ENCODE results near the gene AMBP. TPM values are rescaled to one million over a fixed set of nuclear protein-coding genes. Genes with fewer than 3 reads are reported as not detected.
A peak's percentile ranks its signal among the peaks of the same experiment; 100 is the strongest.

The AMBP gene
- total and polyA plus RNA-seq, 2 of the 13 experiments (the other 11 are each of a cell fraction or from before 2014, with no cell fraction given) = 1,510 to 2,580 TPM

DNA sequence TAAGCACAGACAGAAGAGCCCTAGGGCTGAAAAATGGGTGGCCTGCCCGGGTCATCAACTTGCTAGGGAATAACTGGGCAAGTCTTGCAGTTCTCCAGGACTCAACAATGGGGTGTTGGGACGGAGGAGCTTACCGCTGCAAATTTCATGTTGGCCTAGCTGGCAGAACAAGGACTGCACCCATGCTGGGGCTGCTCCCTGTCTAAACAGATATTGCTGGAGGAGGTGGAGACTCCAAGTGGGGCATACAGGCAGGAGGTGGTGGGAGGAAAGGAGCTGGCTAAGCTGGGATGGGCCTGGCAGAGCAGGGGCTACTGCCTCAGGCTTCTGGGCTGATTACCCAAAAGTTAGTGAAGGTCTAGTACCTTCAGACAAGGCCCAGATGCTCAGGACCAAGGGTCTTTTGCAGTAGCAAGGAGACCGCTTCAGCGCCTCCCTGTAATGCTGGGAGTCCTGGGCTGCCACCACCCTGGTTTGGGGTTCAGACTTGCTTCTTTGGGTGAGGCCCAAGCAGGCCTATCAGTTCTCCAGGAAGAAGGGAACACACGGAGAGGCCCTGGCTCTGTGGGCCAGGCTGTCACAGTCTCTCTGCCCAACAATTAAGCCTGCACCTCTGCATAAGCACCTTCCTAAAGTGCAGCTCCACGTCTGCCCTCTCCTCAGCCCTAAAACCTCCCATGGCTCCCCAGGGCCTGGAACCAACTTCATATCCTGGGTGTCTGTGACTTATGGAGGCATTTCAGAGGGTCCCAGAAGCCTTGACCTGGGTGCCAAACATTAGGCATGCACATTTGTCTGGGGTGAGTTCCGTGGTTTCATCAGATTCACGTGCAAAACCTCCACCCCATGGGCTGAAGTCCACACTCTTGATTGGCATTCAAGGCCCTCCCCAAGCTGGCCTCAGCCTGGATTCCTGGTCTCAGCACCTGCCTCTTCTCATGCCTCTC, 45.2 kb upstream of the AMBP start (continued):
- TF ChIP-seq, protein P1, sequence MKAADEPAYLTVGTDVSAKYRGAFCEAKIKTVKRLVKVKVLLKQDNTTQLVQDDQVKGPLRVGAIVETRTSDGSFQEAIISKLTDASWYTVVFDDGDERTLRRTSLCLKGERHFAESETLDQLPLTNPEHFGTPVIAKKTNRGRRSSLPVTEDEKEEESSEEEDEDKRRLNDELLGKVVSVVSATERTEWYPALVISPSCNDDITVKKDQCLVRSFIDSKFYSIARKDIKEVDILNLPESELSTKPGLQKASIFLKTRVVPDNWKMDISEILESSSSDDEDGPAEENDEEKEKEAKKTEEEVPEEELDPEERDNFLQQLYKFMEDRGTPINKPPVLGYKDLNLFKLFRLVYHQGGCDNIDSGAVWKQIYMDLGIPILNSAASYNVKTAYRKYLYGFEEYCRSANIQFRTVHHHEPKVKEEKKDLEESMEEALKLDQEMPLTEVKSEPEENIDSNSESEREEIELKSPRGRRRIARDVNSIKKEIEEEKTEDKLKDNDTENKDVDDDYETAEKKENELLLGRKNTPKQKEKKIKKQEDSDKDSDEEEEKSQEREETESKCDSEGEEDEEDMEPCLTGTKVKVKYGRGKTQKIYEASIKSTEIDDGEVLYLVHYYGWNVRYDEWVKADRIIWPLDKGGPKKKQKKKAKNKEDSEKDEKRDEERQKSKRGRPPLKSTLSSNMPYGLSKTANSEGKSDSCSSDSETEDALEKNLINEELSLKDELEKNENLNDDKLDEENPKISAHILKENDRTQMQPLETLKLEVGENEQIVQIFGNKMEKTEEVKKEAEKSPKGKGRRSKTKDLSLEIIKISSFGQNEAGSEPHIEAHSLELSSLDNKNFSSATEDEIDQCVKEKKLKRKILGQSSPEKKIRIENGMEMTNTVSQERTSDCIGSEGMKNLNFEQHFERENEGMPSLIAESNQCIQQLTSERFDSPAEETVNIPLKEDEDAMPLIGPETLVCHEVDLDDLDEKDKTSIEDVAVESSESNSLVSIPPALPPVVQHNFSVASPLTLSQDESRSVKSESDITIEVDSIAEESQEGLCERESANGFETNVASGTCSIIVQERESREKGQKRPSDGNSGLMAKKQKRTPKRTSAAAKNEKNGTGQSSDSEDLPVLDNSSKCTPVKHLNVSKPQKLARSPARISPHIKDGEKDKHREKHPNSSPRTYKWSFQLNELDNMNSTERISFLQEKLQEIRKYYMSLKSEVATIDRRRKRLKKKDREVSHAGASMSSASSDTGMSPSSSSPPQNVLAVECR (CRISPR knock-in tag; IDR thresholded peaks at IDR 0.05; ENCODE audit: borderline replicate concordance) = peak; percentile 48; the same call in 1 of the 2 replicates
- peak; percentile 28; the same call in 1 of the 2 replicates for TF ChIP-seq CBX5 (CRISPR knock-in tag; IDR thresholded peaks at IDR 0.05; ENCODE audit: borderline replicate concordance)
- TF ChIP-seq, protein P2, sequence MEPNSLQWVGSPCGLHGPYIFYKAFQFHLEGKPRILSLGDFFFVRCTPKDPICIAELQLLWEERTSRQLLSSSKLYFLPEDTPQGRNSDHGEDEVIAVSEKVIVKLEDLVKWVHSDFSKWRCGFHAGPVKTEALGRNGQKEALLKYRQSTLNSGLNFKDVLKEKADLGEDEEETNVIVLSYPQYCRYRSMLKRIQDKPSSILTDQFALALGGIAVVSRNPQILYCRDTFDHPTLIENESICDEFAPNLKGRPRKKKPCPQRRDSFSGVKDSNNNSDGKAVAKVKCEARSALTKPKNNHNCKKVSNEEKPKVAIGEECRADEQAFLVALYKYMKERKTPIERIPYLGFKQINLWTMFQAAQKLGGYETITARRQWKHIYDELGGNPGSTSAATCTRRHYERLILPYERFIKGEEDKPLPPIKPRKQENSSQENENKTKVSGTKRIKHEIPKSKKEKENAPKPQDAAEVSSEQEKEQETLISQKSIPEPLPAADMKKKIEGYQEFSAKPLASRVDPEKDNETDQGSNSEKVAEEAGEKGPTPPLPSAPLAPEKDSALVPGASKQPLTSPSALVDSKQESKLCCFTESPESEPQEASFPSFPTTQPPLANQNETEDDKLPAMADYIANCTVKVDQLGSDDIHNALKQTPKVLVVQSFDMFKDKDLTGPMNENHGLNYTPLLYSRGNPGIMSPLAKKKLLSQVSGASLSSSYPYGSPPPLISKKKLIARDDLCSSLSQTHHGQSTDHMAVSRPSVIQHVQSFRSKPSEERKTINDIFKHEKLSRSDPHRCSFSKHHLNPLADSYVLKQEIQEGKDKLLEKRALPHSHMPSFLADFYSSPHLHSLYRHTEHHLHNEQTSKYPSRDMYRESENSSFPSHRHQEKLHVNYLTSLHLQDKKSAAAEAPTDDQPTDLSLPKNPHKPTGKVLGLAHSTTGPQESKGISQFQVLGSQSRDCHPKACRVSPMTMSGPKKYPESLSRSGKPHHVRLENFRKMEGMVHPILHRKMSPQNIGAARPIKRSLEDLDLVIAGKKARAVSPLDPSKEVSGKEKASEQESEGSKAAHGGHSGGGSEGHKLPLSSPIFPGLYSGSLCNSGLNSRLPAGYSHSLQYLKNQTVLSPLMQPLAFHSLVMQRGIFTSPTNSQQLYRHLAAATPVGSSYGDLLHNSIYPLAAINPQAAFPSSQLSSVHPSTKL (CRISPR knock-in tag; IDR thresholded peaks at IDR 0.05) = peak; percentile 52
- TF ChIP-seq PPARG (CRISPR knock-in tag; conservative IDR thresholded peaks at IDR 0.05) = peak; percentile 37; the same call in 1 of the 2 replicates
- TF ChIP-seq, protein P3, sequence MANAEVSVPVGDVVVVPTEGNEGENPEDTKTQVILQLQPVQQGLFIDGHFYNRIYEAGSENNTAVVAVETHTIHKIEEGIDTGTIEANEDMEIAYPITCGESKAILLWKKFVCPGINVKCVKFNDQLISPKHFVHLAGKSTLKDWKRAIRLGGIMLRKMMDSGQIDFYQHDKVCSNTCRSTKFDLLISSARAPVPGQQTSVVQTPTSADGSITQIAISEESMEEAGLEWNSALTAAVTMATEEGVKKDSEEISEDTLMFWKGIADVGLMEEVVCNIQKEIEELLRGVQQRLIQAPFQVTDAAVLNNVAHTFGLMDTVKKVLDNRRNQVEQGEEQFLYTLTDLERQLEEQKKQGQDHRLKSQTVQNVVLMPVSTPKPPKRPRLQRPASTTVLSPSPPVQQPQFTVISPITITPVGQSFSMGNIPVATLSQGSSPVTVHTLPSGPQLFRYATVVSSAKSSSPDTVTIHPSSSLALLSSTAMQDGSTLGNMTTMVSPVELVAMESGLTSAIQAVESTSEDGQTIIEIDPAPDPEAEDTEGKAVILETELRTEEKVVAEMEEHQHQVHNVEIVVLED (CRISPR knock-in tag; IDR thresholded peaks at IDR 0.05; ENCODE audit: borderline replicate concordance) = no peak
- TF ChIP-seq ZNF160 (CRISPR knock-in tag; IDR thresholded peaks at IDR 0.05) = no peak
- TF ChIP-seq, protein P4, sequence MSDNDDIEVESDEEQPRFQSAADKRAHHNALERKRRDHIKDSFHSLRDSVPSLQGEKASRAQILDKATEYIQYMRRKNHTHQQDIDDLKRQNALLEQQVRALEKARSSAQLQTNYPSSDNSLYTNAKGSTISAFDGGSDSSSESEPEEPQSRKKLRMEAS (IDR thresholded peaks at IDR 0.05) = no peak
- TF ChIP-seq ZSCAN22 (CRISPR knock-in tag; IDR thresholded peaks at IDR 0.05) = no peak
- 0 out of 2 replicates have a peak, but pooled peaks have one; percentile 41 for TF ChIP-seq MED13 (CRISPR knock-in tag; IDR thresholded peaks at IDR 0.05)
- TF ChIP-seq, protein P5, sequence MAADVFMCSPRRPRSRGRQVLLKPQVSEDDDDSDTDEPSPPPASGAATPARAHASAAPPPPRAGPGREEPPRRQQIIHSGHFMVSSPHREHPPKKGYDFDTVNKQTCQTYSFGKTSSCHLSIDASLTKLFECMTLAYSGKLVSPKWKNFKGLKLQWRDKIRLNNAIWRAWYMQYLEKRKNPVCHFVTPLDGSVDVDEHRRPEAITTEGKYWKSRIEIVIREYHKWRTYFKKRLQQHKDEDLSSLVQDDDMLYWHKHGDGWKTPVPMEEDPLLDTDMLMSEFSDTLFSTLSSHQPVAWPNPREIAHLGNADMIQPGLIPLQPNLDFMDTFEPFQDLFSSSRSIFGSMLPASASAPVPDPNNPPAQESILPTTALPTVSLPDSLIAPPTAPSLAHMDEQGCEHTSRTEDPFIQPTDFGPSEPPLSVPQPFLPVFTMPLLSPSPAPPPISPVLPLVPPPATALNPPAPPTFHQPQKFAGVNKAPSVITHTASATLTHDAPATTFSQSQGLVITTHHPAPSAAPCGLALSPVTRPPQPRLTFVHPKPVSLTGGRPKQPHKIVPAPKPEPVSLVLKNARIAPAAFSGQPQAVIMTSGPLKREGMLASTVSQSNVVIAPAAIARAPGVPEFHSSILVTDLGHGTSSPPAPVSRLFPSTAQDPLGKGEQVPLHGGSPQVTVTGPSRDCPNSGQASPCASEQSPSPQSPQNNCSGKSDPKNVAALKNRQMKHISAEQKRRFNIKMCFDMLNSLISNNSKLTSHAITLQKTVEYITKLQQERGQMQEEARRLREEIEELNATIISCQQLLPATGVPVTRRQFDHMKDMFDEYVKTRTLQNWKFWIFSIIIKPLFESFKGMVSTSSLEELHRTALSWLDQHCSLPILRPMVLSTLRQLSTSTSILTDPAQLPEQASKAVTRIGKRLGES (CRISPR knock-in tag; IDR thresholded peaks at IDR 0.05; ENCODE audit: borderline replicate concordance) = peak; percentile 88; the same call in 1 of the 2 replicates
- TF ChIP-seq ZNF790 (CRISPR knock-in tag; IDR thresholded peaks at IDR 0.05; ENCODE audit: borderline replicate concordance) = no peak
- TF ChIP-seq GATAD2A (CRISPR knock-in tag; IDR thresholded peaks at IDR 0.05) = peak; percentile 85
- TF ChIP-seq BRD4 (CRISPR knock-in tag; IDR thresholded peaks at IDR 0.05) = peak; percentile 59; the same call in 1 of the 2 replicates
